WTC11 (cell line): Measurements from ENCODE around the gene ZNF800. TPM values are rescaled to one million over a fixed set of nuclear protein-coding genes. Genes with fewer than 3 reads are reported as not detected.

Experiments used
- ATAC-seq: fragments of 200-7000 bp; cut with Tn5 transposase; 2 replicates; pipeline ENCODE4 v1.10.0; 2021; ENCODE audit warnings: mild to moderate bottlenecking, moderate library complexity
- CTCF ChIA-PET: fragments of 300-600 bp; sonication (Branson Sonifier 250); formaldehyde crosslinking; loops from one replicate; lab custom pipeline; 2021; ENCODE audit warnings: antibody characterized with exemption; lab: Charles Lee
- POLR2A ChIA-PET: fragments of 350-600 bp; sonication (Branson Sonifier 250); formaldehyde crosslinking; loops from one replicate; lab custom pipeline; 2021; ENCODE audit warnings: antibody characterized with exemption; lab: Charles Lee
- DNase-seq: peaks from one replicate; pipeline ENCODE4 v3.0.0; 2021; ENCODE audit warnings: low spot score
- H3K27ac Mint-ChIP-seq: 2 replicates; pipeline ENCODE4 v1.8.0; 2021; ENCODE audit warnings: mixed read lengths
- H3K27me3 Mint-ChIP-seq: 2 replicates; pipeline ENCODE4 v1.8.0; 2021; ENCODE audit warnings: low read depth, mild to moderate bottlenecking, moderate library complexity, mixed read lengths
- H3K36me3 Mint-ChIP-seq: 2 replicates; pipeline ENCODE4 v1.8.0; 2021; ENCODE audit warnings: mixed read lengths
- H3K4me1 Mint-ChIP-seq: 2 replicates; pipeline ENCODE4 v1.8.0; 2022; ENCODE audit warnings: mixed read lengths
- H3K4me3 Mint-ChIP-seq: 2 replicates; pipeline ENCODE4 v1.8.0; 2021; ENCODE audit warnings: mild to moderate bottlenecking, moderate library complexity, mixed read lengths
- H3K9me3 Mint-ChIP-seq: 2 replicates; pipeline ENCODE4 v1.8.0; 2021; ENCODE audit warnings: mixed read lengths
- CREB1 ChIP-seq: sonication (generic); formaldehyde crosslinking; IDR thresholded peaks from 2 replicates; pipeline ENCODE4 v1.8.0; 2023; ENCODE audit warnings: mild to moderate bottlenecking, missing genetic modification reagents
- E2F4 ChIP-seq: sonication (generic); formaldehyde crosslinking; IDR thresholded peaks from 2 replicates; pipeline ENCODE4 v1.8.1; 2022; ENCODE audit warnings: low read depth, mild to moderate bottlenecking, moderate library complexity, missing genetic modification reagents, borderline replicate concordance
- ESRRA ChIP-seq: sonication (generic); formaldehyde crosslinking; IDR thresholded peaks from 2 replicates; pipeline ENCODE4 v1.8.1; 2022; ENCODE audit warnings: mild to moderate bottlenecking, missing genetic modification reagents, borderline replicate concordance
- GRHL2 ChIP-seq: fragments of 250-450 bp; sonication (Bioruptor Pico); IDR thresholded peaks from 2 replicates; pipeline ENCODE4 v1.8.0; 2022; ENCODE audit warnings: mild to moderate bottlenecking, moderate library complexity; ENCODE audit not compliant: insufficient replicate concordance, severe bottlenecking
- HMGXB4 ChIP-seq: sonication (generic); formaldehyde crosslinking; IDR thresholded peaks from 2 replicates; pipeline ENCODE4 v1.8.1; 2023; ENCODE audit warnings: mild to moderate bottlenecking, moderate library complexity, missing genetic modification reagents
- JAZF1 ChIP-seq: fragments of 250-450 bp; sonication (Bioruptor Pico); IDR thresholded peaks from 2 replicates; pipeline ENCODE4 v1.9.0; 2021; ENCODE audit warnings: moderate library complexity, mild to moderate bottlenecking, inconsistent platforms
- MXD4 ChIP-seq: fragments of 250-450 bp; sonication (Bioruptor Pico); IDR thresholded peaks from 2 replicates; pipeline ENCODE4 v1.8.0; 2021; ENCODE audit warnings: mild to moderate bottlenecking, moderate library complexity, borderline replicate concordance
- PRRX2 ChIP-seq: fragments of 250-450 bp; sonication (Bioruptor Pico); IDR thresholded peaks from 2 replicates; pipeline ENCODE4 v1.8.0; 2021; ENCODE audit warnings: mild to moderate bottlenecking
- STAT6 ChIP-seq: sonication (generic); formaldehyde crosslinking; conservative IDR thresholded peaks from 2 replicates; pipeline ENCODE4 v1.8.1; 2023; ENCODE audit warnings: mild to moderate bottlenecking, low read depth, missing genetic modification reagents, moderate library complexity
- TP53 ChIP-seq: sonication (generic); formaldehyde crosslinking; IDR thresholded peaks from 2 replicates; pipeline ENCODE4 v1.8.1; 2023; ENCODE audit warnings: mild to moderate bottlenecking, missing genetic modification reagents
- USF1 ChIP-seq: sonication (generic); formaldehyde crosslinking; IDR thresholded peaks from 2 replicates; pipeline ENCODE4 v1.8.0; 2022; ENCODE audit warnings: mild to moderate bottlenecking, missing genetic modification reagents
- ZBTB43 ChIP-seq: sonication (generic); formaldehyde crosslinking; IDR thresholded peaks from 2 replicates; pipeline ENCODE4 v1.8.1; 2023; ENCODE audit warnings: mild to moderate bottlenecking, missing genetic modification reagents
- ZNF138 ChIP-seq: sonication (generic); formaldehyde crosslinking; conservative IDR thresholded peaks from 2 replicates; pipeline ENCODE4 v1.8.1; 2022; ENCODE audit warnings: mild to moderate bottlenecking, moderate library complexity, missing genetic modification reagents
- ZNF263 ChIP-seq: sonication (generic); formaldehyde crosslinking; IDR thresholded peaks from 2 replicates; pipeline ENCODE4 v1.8.1; 2022; ENCODE audit warnings: low read depth, mild to moderate bottlenecking, moderate library complexity, missing genetic modification reagents
- ZNF317 ChIP-seq: sonication (generic); formaldehyde crosslinking; IDR thresholded peaks from 2 replicates; pipeline ENCODE4 v1.8.1; 2023; ENCODE audit warnings: low read depth, mild to moderate bottlenecking, moderate library complexity, missing genetic modification reagents, borderline replicate concordance
- ZNF423 ChIP-seq: fragments of 250-450 bp; sonication (Bioruptor Pico); IDR thresholded peaks from 2 replicates; pipeline ENCODE4 v2.1.2; 2022; ENCODE audit warnings: mild to moderate bottlenecking, moderate library complexity
- total RNA-seq: library from RNA; stranded (reverse); gene quantifications from 3 replicates; pipeline ENCODE4 v1.2.3, GENCODE V29; 2021

Gene ZNF800
- total RNA-seq, 1 experiment from 2014 or later: 5.7 TPM

- TF ChIP-seq HMGXB4 (CRISPR knock-in tag): no peak
- no peak for TF ChIP-seq MXD4 (CRISPR knock-in tag)
- no peak for TF ChIP-seq GRHL2 (CRISPR knock-in tag)
- no peak for TF ChIP-seq ZNF263 (CRISPR knock-in tag)
- TF ChIP-seq ZNF138: no peak
Measured at GRCh38 chr7:127382301-127383085, 10.0 kb downstream of the ZNF800 start (continued).

- ChIA-PET POLR2A (no interaction called here), CTCF (no interaction called here)
- Mint-ChIP-seq H3K27me3 (no peaks in the 10 kb centered on the region), H3K4me1 (peaks cover 14% of the 10 kb centered on the region), H3K9me3 (no peaks in the 10 kb centered on the region), H3K4me3 (no peak overlapping the region), H3K27ac (no peak overlapping the region), H3K36me3 (no peaks in the 10 kb centered on the region)
- ATAC-seq (no peak), DNase-seq (no peak)
- TF ChIP-seq ZNF317 (CRISPR knock-in tag) (no peak), E2F4 (CRISPR knock-in tag) (no peak), ESRRA (CRISPR knock-in tag) (no peak), PRRX2 (CRISPR knock-in tag) (no peak), CREB1 (CRISPR knock-in tag) (no peak), USF1 (CRISPR knock-in tag) (no peak), TP53 (no peak), ZNF423 (no peak), STAT6 (CRISPR knock-in tag) (no peak), JAZF1 (CRISPR knock-in tag) (no peak), ZBTB43 (CRISPR knock-in tag) (no peak)
Measured at GRCh38 chr7:127380479-127380878, 12.0 kb downstream of the ZNF800 start.
